Thymus (tissue), 11 donors: Measurements from ENCODE around the gene ZMYM3. TPM values are rescaled to one million over a fixed set of nuclear protein-coding genes. Genes with fewer than 3 reads are reported as not detected.
A peak's percentile ranks its signal among the peaks of the same experiment; 100 is the strongest.

Experiments used
- DNase-seq, 9 donors: peaks; one replicate each; pipeline ENCODE4 v3.0.0-alpha.2; 2013; ENCODE audit warnings: low spot score in 9 of 9, low read depth in 6 of 9, missing footprints in 1 of 9
- H3K27ac ChIP-seq, 2 donors: one replicate each; pipeline ENCODE4 v1.5.1; 2013; ENCODE audit warnings: control low read depth in 1 of 2, low read depth in 1 of 2, low read length in 1 of 2, mild to moderate bottlenecking in 1 of 2, moderate library complexity in 1 of 2
- H3K27me3 ChIP-seq, 2 donors: one replicate each; pipeline ENCODE4 v1.5.1; 2013; ENCODE audit warnings: low read length in 1 of 2; ENCODE audit not compliant: control insufficient read depth in 2 of 2, insufficient read depth in 1 of 2
- H3K36me3 ChIP-seq, 2 donors: one replicate each; pipeline ENCODE4 v1.5.1; 2013; ENCODE audit warnings: low read length in 1 of 2, mild to moderate bottlenecking in 1 of 2, moderate library complexity in 1 of 2; ENCODE audit not compliant: control insufficient read depth in 2 of 2, insufficient read depth in 2 of 2
- H3K4me1 ChIP-seq, 2 donors: one replicate each; pipeline ENCODE4 v1.5.1; 2013; ENCODE audit warnings: low read length in 2 of 2; ENCODE audit not compliant: control insufficient read depth in 2 of 2, insufficient read depth in 2 of 2
- H3K4me3 ChIP-seq, 2 donors: one replicate each; pipeline ENCODE4 v1.5.1; 2013; ENCODE audit warnings: low read length in 2 of 2, control low read depth in 1 of 2, mild to moderate bottlenecking in 1 of 2
- H3K9me3 ChIP-seq, 2 donors: one replicate each; pipeline ENCODE4 v1.5.1; 2013; ENCODE audit warnings: low read length in 1 of 2, mild to moderate bottlenecking in 1 of 2; ENCODE audit not compliant: control insufficient read depth in 2 of 2, insufficient read depth in 1 of 2
- WGBS: extraction: QIAGEN DNeasy Blood & Tissue Kit; methylation state at CpG from one replicate; pipeline ENCODE4 v1.1.7; 2013; 5-methylcytosine and 5-hydroxymethylcytosine counted together
- polyA plus RNA-seq: library from polyadenylated mRNA; stranded (reverse); fragments of 200-250 nt; gene quantifications from one replicate; pipeline ENCODE4 v1.2.3, GENCODE V29; 2013
- total RNA-seq: library from RNA; stranded (reverse); fragments of 120-200 nt; gene quantifications from one replicate; pipeline ENCODE4 v1.2.4, GENCODE V29; 2013
- donor health status: healthy.

ZMYM3 gene
- total and polyA plus RNA-seq, 2 donors: 11.0 to 12.1 TPM

- H3K4me3 ChIP-seq: no peak within 1 kb of the TSS
- no peak for DNase-seq
- no peaks in the 10 kb centered on the region for H3K4me1 ChIP-seq
- H3K27ac ChIP-seq: no peak within 1 kb of the TSS
- no peaks in the 10 kb centered on the region for H3K36me3 ChIP-seq
- no peaks in the 10 kb centered on the region for H3K27me3 ChIP-seq
- no peaks in the 10 kb centered on the region for H3K9me3 ChIP-seq
- WGBS: 92% methylated on average over 18 of the region's 18 CpGs
Measured at GRCh38 chrX:71222929-71223328, 31.0 kb downstream of the ZMYM3 start, which contains the start of gene GJB1. TSS of gene GJB1 (plus strand) at chrX:71223224. CDS start at chrX:71223708, 484 bp downstream.

- H3K9me3 ChIP-seq: no peaks in the 10 kb centered on the region
- no peaks in the 10 kb centered on the region for H3K36me3 ChIP-seq
- DNase-seq: no peak
- WGBS: 100% methylated on average over 1 of the region's 1 CpG
- H3K27ac ChIP-seq: no peak overlapping the region
- peaks cover 0 to 7% of the 10 kb centered on the region in 2 donors for H3K4me1 ChIP-seq
- H3K27me3 ChIP-seq: no peaks in the 10 kb centered on the region
- no peak overlapping the region for H3K4me3 ChIP-seq
Measured at GRCh38 chrX:71221145-71221544, 32.8 kb downstream of the ZMYM3 start.

- 96% methylated on average over 6 of the region's 6 CpGs for WGBS
- Histone ChIP-seq H3K27ac (no peak overlapping the region), H3K4me1 (peaks cover 0 to 7% of the 10 kb centered on the region in 2 donors), H3K27me3 (no peaks in the 10 kb centered on the region), H3K36me3 (no peaks in the 10 kb centered on the region), H3K4me3 (no peak overlapping the region), H3K9me3 (no peaks in the 10 kb centered on the region)
- no peak for DNase-seq
Measured at GRCh38 chrX:71217298-71217697, 36.6 kb downstream of the ZMYM3 start.

DNA sequence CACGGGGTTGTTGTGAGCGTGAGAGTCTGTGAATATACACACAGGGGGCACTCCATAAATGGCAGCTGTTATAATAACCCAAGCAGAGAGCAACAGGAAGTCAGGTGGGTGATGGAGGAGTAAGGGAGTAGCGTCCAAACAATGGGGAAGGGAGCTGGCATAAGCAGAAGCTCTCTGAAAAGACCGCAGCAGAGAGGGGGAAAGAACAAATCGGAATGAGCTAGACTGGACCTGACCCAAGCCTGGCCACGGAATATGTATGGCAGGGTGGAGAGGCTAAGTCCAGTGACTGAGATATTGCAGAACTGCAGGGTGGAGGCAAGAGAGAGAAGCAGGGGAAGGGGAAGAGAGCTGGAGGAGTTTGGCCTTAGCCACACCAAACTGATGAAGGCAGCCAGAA lies 37.5 kb downstream of the ZMYM3 start:
- H3K36me3 ChIP-seq: no peaks in the 10 kb centered on the region
- no peaks in the 10 kb centered on the region for H3K27me3 ChIP-seq
- DNase-seq: peak in 3 of 9 donors; percentile 3 to 46 (median 18)
- H3K4me1 ChIP-seq: peaks cover 0 to 7% of the 10 kb centered on the region in 2 donors
- WGBS: 55% methylated on average over 6 of the region's 6 CpGs
- H3K4me3 ChIP-seq: no peak overlapping the region
- no peak overlapping the region for H3K27ac ChIP-seq
- H3K9me3 ChIP-seq: no peaks in the 10 kb centered on the region

- Histone ChIP-seq H3K36me3 (no peaks in the 10 kb centered on the region), H3K27ac (no peak overlapping the region), H3K4me3 (no peak overlapping the region), H3K27me3 (no peaks in the 10 kb centered on the region), H3K4me1 (peaks cover 0 to 7% of the 10 kb centered on the region in 2 donors), H3K9me3 (no peaks in the 10 kb centered on the region)
- no peak for DNase-seq
- 94% methylated on average over 10 of the region's 10 CpGs for WGBS
Measured at GRCh38 chrX:71215338-71215912, 38.5 kb downstream of the ZMYM3 start.

GRCh38 chrX:71214604-71215337 lies 39.2 kb downstream of the ZMYM3 start:
- H3K4me1 ChIP-seq: peaks cover 0 to 7% of the 10 kb centered on the region in 2 donors

DNA sequence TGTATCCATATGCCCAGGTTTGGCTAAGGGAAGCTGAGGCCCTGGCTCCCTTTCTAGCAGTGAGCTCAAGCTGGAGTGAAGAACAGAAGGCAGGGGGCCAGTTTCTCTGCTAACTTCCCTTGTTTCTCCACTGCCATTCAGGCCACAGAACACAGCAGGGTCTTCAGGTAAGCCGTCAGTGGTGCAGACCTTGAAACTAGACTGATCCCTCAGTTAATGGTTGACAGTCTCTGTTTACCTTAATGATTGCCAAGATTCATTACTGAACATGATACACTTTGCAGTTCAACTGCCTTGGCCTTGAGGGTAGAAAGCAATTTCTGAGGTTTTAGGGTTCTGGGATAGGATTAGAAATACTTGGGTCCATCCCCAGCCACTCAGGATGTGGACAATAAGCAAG lies 39.8 kb downstream of the ZMYM3 start:
- WGBS: 96% methylated on average over 1 of the region's 1 CpG
- no peak for DNase-seq
- H3K27ac ChIP-seq: no peak overlapping the region

More at GRCh38 chrX:71214604-71215337, 39.2 kb downstream of the ZMYM3 start:
- Histone ChIP-seq H3K4me3 (no peak overlapping the region), H3K36me3 (no peaks in the 10 kb centered on the region), H3K27ac (no peak overlapping the region), H3K9me3 (no peaks in the 10 kb centered on the region), H3K27me3 (no peaks in the 10 kb centered on the region)
- no peak for DNase-seq
- 97% methylated on average over 5 of the region's 5 CpGs for WGBS

GRCh38 chrX:71212536-71212935 lies 41.4 kb downstream of the ZMYM3 start:
- H3K27ac ChIP-seq: no peak overlapping the region
- H3K9me3 ChIP-seq: no peaks in the 10 kb centered on the region
- H3K27me3 ChIP-seq: no peaks in the 10 kb centered on the region
- no peak for DNase-seq
- H3K36me3 ChIP-seq: no peaks in the 10 kb centered on the region
- H3K4me3 ChIP-seq: no peak overlapping the region
- WGBS: 79% methylated on average over 5 of the region's 5 CpGs
- H3K4me1 ChIP-seq: peaks cover 0 to 7% of the 10 kb centered on the region in 2 donors

More for the DNA sequence above, 39.8 kb downstream of the ZMYM3 start:
- H3K4me3 ChIP-seq: no peak overlapping the region
- H3K27me3 ChIP-seq: no peaks in the 10 kb centered on the region
- peaks cover 0 to 7% of the 10 kb centered on the region in 2 donors for H3K4me1 ChIP-seq
- no peaks in the 10 kb centered on the region for H3K36me3 ChIP-seq
- H3K9me3 ChIP-seq: no peaks in the 10 kb centered on the region

GRCh38 chrX:71210816-71211215 lies 43.1 kb downstream of the ZMYM3 start:
- Histone ChIP-seq H3K27me3 (no peaks in the 10 kb centered on the region), H3K27ac (no peak overlapping the region), H3K4me3 (no peak overlapping the region), H3K4me1 (no peaks in the 10 kb centered on the region), H3K9me3 (no peaks in the 10 kb centered on the region), H3K36me3 (no peaks in the 10 kb centered on the region)
- WGBS: 93% methylated on average over 3 of the region's 3 CpGs
- DNase-seq: no peak
